Epidermal melanocyte (primary cell): ENCODE data around the gene STIL.
"Not testable (repeated sequence)": the region's sequence is repeated elsewhere in the genome, so short reads cannot be mapped to it uniquely, and the experiment has no call there.

ENCODE experiments used
- DNase-seq: peaks from one replicate; pipeline ENCODE4 v3.0.0; 2011; ENCODE audit warnings: low spot score; ENCODE audit not compliant: insufficient read length

STIL gene

DNA sequence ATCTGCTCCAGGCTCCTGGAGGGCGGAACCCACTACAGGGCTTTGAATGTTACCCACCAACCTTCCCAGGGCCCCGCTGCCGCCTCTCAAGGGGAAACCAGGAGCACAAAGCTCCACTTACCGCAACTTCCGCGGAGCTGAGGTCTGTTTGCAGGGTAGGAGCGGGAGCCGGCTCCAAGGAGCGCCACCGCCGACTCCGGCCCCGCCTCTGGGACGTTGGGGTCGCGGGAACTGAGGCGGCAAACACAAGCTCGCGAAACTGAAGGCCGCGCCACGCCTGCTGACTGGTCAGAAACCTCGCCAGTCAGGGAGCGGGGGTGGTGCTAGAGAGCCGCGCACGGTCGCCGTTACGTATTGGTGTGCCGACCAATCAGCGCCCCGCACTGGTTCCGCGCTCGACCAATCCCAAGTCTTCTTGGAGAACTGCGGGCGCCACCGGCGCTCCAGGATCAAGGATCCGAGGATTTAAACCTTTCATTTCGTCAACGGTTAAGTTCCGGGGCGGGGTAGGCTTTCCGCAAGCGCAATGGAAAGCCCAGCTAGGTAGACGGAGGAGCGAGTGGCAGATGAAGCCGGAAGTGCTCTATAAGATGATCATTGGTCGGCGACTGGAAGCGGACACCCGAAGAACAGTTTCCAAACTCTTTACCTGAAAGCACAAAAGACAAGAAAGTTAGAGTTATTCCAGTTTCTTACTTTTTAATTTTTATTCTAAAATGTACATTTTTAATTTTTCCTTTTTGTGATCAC is at the start of gene STIL:
Gene STIL, minus strand, starts transcription at position 233 of the 750 bp plus-strand sequence. CDS start 3,828 bp downstream, outside the sequence.
- DNase-seq, result peak; percentile 92

DNA sequence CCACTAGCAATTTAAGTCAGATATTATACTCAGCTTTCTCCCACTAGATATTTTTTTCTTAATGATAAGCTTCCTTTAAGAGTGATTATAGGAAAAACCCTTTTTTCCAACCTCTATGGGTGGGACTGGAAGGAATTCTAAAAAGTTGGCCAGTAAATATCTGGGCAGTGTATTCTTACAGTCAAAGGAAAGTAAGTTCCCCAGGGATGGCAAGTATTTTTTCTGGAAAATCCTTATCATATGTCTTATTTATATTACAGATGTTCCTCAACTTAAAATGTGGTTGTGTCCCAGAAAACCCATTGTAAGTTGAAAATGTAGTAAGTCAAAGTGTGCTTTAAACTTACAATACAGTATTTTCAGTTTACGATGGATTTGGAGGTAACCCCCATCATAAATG is 48.9 kb upstream of the STIL start:
- DNase-seq, result no peak

DNA sequence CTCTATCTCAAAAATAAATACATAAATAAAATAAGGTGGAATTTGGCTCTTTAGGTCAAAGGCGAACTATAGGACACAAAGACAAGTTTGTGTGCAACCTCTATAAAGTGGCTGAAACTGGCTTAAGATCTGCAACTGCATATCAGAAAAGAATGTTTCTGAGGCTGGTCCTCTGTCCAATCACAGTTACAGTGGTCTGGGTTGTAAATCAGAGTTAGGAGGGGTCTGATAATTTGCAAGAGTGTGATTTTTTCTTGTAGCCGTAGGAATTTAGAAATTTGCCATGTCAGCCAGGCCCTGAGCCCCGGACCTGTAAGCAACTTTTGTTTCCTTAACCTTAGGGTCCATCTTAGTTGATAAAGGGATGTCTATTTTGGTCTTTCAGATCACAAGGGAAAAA is 47.4 kb upstream of the STIL start:
- DNase-seq, result no peak

DNA sequence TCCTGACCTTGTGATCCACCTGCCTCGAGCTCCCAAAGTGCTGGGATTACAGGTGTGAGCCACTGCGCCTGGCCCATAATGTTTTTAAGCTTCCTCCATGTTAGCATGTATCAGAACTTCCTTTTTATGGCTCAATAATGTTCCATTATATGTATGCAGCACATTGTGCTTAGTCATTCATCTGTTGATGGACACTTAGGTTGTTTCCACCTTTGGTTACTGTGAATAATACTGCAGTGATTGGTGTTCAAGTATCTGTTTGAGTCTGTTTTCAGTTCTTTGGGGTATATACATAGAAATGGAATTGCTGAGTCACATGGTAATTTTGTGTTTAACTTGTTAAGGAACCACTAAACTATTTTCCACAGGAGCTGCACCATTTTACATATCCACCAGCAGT is 37.4 kb upstream of the STIL start:
- no peak for DNase-seq

DNA sequence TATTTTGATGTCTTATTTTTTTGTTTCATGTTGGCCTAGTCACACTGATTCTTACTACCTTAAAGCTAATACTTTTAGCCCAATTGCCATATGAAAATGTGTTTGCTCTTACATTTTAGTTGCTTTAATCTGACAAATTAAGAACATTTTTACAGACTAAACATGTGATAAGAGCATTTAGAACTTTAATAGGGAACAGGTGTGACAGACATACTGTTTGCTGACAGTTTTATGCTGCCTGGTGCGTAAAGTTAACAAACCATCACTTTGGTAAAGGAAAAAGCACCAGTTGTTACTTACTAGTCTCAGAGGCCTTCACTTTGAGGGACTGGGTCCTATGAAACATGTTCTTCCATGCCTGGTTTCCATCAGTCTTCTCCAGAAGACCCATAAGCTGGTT is 34.3 kb upstream of the STIL start:
- DNase-seq, result no peak

DNA sequence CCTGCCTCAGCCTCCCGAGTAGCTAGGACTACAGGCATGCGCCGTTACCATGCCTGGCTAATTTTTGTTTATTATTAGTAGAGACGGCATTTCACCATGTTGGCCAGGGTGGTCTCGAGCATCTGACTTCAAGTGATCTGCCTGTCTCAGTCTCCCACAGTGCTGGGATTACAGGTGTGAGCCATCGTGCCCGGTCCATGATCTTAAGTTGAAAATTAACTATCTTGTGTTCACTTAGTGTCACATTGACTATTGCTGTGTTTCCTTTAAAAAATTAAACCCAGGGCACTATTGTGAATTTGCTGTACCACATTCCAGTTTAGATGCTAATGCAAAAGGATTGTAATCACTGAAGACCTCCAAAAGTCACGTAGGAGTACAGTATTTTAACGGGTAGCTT is 33.8 kb upstream of the STIL start:
- no peak for DNase-seq

DNA sequence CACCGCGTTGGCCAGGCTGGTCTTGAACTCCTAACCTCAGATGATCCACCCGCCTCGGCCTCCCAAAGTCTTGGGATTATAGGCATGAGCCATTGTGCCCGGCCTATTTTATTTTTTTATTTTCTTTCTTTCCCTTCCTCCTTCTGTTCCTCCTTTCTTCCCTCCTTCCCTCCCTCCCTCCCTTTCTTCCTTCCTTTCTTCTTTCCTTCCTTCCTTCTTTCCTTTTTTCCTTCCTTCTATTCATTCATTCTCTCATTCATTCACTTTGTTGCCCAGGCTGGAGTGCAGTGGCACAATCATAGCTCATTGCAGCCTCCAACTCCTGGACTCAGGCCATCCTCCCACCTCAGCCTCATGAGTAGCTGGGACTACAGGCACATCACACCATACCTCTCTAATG is 33.0 kb upstream of the STIL start:
- not testable (repeated sequence) for DNase-seq

DNA sequence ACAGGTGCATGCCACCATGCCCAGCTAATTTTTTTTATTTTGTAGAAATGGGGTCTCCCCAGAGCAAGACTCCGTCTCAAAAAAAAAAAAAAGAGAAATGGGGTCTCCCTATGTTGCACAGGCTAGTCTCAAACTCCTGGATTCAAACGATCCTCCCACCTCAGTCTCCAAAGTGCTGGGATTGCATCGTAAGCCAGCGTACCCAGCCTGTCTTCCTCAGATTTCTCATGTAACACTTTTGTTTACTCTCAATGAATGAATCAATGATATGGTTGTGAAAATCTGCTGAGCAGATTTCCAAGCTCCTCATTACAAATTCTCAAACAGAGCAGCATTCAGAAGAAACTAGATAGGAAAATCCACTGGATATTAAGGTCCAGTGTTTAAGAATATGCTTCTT is 26.3 kb upstream of the STIL start:
- DNase-seq, result no peak

DNA sequence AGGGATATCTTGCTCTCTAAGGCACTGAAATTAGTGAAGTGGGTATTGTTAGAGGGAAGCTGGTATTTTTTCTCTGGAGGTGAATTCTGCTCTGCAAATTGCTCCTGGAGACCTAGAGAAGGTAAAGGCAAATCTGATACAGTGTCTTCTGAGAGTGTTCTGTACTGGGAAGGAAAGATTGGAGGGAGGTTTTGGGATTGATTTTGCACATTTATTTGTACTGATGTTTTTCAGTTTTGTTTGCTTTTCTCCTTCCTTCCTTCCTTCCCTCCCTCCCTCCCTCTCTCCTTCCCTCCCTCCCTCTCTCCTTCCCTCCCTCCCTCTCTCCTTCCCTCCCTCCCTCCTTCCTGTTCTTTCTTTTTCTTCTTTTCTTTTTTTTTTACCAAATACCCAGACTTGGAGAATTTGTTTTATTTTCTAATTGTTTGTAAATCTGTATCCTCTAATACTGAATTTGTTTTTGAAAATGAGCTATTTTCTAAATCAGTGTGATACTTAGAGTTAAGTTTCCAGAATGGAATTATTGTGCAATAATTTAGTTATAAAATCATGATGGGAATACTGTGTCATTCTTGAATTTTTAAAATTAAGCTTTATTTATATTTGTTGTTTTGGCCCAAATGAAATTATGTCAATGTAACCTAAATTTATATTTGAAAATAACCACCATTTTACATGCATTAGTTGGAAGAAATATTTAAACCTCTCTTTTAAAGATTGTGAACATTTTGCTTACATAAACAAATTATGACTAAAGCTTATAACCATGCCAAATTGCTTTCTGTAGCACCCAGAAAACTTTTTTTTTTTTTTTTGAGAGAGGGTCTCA is 24.5 kb upstream of the STIL start:
- no peak for DNase-seq

DNA sequence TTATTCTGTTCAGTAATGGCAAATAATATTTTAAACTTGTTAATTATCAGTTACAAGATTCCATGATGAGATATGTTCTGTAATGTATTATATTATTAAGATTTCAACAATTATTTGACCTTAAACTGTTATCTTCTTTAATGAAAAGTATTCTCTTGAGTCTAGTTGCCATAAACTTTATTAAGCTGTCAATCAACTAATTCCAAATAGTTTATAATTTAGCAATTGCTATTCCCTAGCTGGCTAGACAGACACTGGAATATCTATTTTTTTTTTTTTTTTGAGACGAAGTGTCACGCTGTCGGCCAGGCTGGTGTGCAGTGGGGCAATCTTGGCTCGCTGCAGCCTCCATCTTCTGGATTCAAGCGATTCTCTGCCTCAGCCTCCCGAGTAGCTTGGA is 23.4 kb upstream of the STIL start:
- no peak for DNase-seq

DNA sequence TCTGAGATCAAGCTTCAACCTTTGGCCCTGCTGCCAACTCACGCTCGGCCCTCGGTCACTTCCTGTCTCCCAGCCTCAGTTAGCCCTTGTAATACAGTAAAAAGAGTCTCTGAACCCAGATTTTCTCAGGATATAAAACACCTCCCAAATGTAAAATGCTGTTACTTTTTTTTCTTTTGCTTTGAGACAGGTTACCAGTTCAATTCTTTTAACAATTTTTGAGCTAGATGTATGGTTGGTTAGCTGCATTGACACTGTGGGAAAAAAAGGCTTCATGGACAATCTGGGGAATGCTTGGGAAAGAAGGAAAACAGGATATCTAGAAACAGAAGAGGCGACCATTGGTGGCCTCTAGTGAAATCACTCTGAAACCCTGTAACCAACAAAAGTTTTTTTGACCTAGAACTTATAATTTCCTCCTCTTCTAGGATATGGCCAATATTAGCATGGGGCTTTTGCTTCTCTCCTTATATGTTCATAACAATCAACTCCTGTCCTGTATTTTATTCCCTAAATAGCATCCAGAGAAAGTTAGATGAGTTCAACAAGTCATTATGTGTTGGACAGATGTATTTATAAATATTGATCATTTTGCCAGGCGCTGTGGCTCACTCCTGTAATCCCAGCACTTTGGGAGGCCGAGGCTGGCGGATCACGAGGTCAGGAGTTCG is 21.0 kb upstream of the STIL start:
- DNase-seq, result no peak

DNA sequence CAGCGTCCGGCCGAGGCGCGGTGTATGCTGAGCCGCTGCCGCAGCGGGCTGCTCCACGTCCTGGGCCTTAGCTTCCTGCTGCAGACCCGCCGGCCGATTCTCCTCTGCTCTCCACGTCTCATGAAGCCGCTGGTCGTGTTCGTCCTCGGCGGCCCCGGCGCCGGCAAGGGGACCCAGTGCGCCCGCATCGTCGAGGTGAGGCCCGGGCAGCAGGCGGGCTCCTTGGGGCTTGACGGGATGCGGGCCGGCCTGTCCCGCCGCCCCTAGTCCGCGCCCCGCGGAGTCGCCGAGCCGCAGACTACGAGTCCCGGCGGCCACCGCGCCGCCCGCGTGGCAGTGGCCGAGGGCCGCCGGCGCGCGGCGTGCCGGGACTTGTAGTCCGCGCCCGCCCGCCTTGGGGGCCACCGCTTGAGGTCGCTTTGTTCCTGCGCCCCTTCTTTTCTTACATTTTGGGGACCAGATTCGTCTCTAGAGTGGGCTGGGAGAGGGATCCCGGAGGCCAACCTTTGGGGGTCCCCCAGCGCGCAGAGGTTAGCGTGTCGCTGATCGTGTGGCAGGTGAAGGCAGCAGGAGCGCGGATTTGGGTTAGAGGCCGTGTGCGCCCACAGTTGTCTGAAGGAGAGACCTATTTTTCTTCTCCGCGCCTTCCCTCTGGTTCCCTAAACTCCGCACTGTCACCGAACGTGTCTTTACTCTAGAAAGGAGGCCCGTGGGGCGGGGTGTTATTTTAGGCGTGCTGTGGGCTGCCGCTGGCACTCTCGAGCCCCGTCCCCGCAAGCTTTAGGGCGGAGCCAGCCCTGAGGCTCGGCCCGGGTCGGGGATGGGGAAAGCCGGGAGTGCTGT is 20.2 kb upstream of the STIL start:
- DNase-seq, result peak; percentile 88

DNA sequence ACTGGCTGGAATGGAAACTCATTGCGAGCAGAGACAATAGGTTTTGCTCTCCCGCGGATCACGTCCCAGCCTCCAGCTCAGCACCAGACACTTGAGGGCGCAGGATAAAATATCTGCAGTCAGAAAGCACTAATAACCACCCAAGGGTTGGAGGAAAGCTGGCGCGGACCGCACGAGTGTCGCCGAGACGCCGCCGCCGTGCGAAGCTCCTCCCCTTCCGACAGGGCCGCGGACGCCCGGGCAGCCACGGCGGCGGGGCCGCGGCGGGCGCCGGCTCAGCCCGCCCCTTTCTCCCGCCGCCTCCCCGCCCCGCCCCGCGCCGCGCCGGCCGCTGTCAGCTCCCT is 19.6 kb upstream of the STIL start, which contains the start of gene CMPK1:
Gene CMPK1, plus strand, starts transcription at position 213 of the 344 bp plus-strand sequence. CDS start 156 bp downstream, outside the sequence.
- peak; percentile 75 for DNase-seq

DNA sequence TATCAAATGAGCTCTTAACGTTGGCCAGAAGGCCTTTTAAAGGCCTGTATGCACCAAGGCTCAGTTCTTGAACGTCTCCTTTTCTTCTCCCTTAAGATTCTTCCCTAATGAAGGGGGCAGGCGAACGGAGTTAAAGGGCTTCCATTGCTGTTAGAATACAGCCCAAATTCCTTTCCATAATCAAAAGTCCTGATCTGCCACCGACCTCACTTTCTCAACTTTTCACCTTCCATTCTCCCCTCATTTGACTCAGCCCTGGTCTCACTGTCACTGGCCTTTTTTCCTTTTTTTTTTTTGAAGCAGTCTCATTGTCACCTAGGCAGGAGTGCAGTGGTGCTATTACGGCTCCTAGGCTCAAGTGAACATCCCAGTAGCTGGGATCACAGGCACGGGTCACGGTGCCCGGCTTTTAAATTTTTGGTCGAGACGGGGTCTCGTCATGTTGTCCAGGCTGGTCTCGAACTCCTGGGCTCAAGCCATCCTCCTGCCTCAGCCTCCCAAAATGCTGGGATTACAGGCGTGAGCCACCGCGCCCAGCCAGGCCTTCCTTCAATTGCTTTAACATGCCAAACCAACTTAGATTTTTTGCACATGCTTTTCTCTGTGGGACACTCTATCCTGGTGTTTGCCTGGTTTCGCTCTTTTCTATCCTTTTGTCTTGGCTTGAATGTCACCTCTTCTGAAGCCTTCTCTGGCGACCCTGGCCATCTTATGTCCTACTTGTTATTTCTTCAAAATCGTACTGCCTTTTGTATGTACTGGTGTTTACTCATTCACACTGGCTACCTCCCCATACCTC is 19.0 kb upstream of the STIL start:
- DNase-seq, result no peak

DNA sequence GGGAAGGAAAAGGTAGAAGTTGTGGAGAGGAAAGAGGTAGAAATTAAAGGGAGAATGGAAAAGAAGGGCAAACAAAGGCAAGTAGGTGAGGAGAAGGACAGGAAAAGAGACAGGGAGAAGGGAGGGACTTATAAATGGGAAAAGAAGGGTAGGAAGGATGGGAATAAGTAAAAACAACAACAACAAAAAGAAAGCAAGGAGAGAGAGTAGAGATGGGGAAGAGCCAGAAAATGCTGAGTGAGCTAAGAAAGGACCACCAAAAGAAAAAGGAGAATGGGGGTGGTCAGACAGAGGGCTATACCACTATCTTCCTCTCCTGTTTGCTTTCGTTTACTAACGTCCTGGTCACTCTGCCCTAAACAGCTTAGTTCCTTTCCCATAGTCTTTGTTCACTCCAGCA is 17.9 kb upstream of the STIL start:
- DNase-seq, result no peak

DNA sequence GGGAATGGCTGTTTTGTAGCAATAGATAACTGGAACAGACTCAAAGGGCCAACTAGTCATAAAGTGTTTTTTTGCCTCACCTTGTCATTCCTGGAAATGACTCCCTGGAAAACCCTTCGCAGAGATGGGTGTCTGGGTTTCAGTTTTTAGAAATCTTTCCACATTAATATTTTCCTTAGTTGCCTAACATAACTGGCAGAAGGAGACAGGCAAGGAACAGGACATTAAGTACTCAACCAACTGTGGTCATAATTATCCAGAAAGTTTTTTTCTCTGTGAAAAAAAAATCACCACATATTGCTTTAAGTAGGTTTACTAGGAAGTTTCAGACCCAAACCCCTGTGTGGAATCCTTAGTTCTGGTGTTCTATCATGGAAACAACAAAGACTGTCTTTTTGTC is 16.3 kb upstream of the STIL start:
- DNase-seq, result peak; percentile 26

DNA sequence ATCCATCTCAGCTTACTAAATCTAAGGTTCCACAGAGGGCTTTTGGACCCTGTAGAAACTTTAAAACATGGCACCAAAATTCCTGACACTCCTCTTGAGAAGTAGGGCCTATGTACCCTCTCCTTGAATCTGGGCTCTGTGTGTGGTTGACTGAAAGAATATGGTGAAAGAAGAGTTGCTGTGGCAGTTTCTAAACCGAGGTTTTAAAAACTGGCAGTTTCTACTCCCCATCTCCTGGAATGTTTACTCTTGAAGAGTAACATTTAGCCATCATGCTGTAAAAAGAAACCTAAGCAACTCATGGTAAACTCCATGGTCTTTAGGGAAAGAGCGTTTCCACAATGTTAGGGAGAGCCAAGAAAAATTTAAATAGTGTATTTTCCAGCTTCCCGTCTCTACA is 15.0 kb upstream of the STIL start:
- DNase-seq, result no peak

DNA sequence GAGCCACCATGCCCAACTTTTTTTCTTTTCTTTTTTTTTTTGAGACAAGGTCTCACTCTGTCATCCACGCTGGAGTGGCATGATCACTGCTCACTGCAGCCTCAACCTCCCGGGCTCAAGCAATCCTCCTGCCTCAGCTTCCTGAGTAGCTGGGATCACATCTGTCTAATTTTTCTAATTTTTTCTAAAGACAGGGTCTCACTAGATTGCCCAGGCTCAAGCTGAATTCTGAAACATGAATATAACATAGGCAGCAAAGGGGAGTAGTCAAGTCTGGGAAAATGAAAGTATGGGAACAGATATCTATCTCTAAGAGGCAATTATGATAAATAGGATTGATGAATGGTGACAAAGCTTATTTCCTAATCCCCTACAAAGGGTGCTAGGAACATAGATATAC is 12.3 kb upstream of the STIL start:
- DNase-seq, result no peak

DNA sequence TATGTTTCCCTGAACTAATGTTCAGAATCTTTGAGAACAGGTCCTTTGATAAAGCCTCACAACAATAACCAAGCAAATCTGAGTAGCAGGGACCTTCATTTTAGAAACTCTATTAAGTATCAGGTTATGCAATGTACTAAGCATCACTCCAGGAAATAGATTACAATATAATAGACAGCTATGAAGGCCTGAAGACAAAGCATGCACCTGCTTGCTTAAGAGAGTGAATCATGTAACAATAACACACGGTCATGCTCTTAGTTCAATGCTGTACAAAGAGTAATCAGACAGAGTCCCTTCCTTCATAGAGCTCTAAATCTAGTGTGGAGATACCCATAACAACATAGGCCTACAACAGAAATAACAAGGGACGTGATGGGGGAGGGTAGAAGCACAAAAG is 11.6 kb upstream of the STIL start:
- DNase-seq, result no peak

DNA sequence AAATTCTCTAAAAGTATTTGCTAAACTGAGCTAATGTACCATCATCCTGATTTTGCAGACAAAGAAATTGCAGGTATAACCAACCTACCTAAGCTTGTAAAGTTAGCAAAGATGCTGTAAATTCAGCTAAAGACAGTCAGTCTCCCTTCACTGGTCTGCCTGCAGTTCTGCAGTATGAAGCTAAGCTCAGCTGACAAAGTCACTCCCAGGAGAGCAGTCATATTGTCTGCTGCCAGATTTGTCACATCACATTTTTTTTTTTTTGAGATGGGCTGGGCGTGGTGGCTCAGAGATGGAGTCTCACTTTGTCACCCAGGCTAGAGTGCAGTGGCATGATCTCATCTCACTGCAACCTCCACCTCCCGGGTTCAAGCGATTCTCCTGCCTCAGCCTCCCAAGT is 10.7 kb upstream of the STIL start:
- DNase-seq, result no peak
